ENCODE results near the gene GALM.

The GALM gene

GRCh38 chr2:38742797-38743559 is 77.1 kb downstream of the GALM start:
- no peak for TF ChIP-seq CTCF (IDR thresholded peaks at IDR 0.05; ENCODE audit: borderline replicate concordance, insufficient read depth, low read depth, low read length)
- H3K4me3 ChIP-seq (ENCODE audit: low read depth, low read length) = no peak overlapping the region

GRCh38 chr2:38743672-38744398 is 77.9 kb downstream of the GALM start:
- TF ChIP-seq CTCF (IDR thresholded peaks at IDR 0.05; ENCODE audit: borderline replicate concordance, insufficient read depth, low read depth, low read length) = no peak
- H3K4me3 ChIP-seq (ENCODE audit: low read depth, low read length) = no peak overlapping the region

DNA sequence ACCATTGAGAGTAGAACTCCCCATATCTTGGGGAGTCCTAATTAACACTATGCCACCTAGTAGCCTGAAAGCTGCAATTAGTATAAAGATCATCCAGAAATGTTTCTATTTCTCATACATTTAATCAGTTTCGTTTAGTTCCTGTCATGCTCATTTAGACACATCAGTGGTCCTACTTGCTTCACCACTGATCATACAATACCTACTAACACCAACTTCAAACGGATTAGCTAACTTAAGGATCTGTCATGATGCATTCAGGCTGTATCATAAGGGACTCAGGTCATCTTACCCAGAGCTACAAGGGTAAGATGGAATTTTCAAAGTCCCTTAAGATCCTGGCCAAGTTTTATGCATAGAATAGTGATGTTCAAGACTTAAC is 78.5 kb downstream of the GALM start:
- no peak overlapping the region for H3K4me3 ChIP-seq (ENCODE audit: low read depth, low read length)
- no peak for TF ChIP-seq CTCF (IDR thresholded peaks at IDR 0.05; ENCODE audit: borderline replicate concordance, insufficient read depth, low read depth, low read length)

DNA sequence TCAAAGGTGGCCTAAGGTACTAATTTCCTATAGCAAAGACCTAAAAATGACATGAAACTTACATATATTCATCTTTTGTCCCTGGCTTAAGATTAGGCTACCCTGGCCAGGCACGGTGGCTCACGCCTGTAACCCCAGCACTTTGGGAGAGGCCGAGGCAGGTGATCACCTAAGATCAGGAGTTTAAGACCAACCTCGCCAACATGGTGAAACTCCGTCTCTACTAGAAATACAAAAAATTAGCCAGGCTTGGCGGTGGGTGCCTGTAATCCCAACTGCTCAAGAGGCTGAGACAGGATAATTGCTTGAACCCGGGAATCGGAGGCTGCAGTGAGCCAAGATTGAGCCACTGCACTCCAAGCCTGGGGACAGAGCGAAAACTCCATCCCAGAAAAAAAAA is 79.4 kb downstream of the GALM start:
- H3K4me3 ChIP-seq (ENCODE audit: low read depth, low read length) = no peak overlapping the region
- TF ChIP-seq CTCF (IDR thresholded peaks at IDR 0.05; ENCODE audit: borderline replicate concordance, insufficient read depth, low read depth, low read length) = no peak

- no peak overlapping the region for H3K4me3 ChIP-seq (ENCODE audit: low read depth, low read length)
- no peak for TF ChIP-seq CTCF (IDR thresholded peaks at IDR 0.05; ENCODE audit: borderline replicate concordance, insufficient read depth, low read depth, low read length)
Observed at GRCh38 chr2:38747007-38747424, 81.1 kb downstream of the GALM start.

- no peak for TF ChIP-seq CTCF (IDR thresholded peaks at IDR 0.05; ENCODE audit: borderline replicate concordance, insufficient read depth, low read depth, low read length)
- H3K4me3 ChIP-seq (ENCODE audit: low read depth, low read length) = no peak overlapping the region
Observed at GRCh38 chr2:38747819-38748218, 81.9 kb downstream of the GALM start.

GRCh38 chr2:38748391-38748790 is 82.5 kb downstream of the GALM start:
- H3K4me3 ChIP-seq (ENCODE audit: low read depth, low read length) = no peak overlapping the region
- no peak for TF ChIP-seq CTCF (IDR thresholded peaks at IDR 0.05; ENCODE audit: borderline replicate concordance, insufficient read depth, low read depth, low read length)

All from GM12875 (cell line).